CD14-positive monocyte (primary cell): Measurements from ENCODE around the gene ACVR1. TPM values are rescaled to one million over a fixed set of nuclear protein-coding genes. Genes with fewer than 3 reads are reported as not detected.

Experiments used
- DNase-seq, 3 donors: peaks; one replicate each; pipeline ENCODE4 v3.0.0-alpha.2; 2011 to 2022
- H2AFZ ChIP-seq: 2 replicates; pipeline ENCODE4 v1.6.0; 2012; ENCODE audit warnings: mild to moderate bottlenecking, low read depth, low read length, inconsistent platforms; ENCODE audit not compliant: insufficient read depth, poor library complexity, severe bottlenecking
- H3K27ac ChIP-seq, 2 donors: 1 replicate in 1 of 2; 2 replicates in 1 of 2; pipeline ENCODE4 v1.5.1; 2012 to 2013; ENCODE audit warnings: low read length in 2 of 2, control low read depth in 1 of 2, inconsistent platforms in 1 of 2, low read depth in 1 of 2, mild to moderate bottlenecking in 1 of 2
- H3K27me3 ChIP-seq, 2 donors: one replicate each; pipeline versions ENCODE4 v1.6.0 to v1.6.1; 2011 to 2013; ENCODE audit warnings: low read length in 2 of 2; ENCODE audit not compliant: control insufficient read depth in 2 of 2, insufficient read depth in 2 of 2
- H3K36me3 ChIP-seq, 2 donors: replicated peaks in 1 of 2; 1 replicate in 1 of 2; 2 replicates in 1 of 2; pipeline versions ENCODE4 v1.5.1 to v1.6.1; 2012 to 2013; ENCODE audit warnings: low read length in 2 of 2, control low read depth in 1 of 2, inconsistent platforms in 1 of 2, mild to moderate bottlenecking in 1 of 2; ENCODE audit not compliant: insufficient read depth in 2 of 2, control insufficient read depth in 1 of 2
- H3K4me1 ChIP-seq, 2 donors: 1 replicate in 1 of 2; 2 replicates in 1 of 2; pipeline versions ENCODE4 v1.5.1 to v1.6.1; 2012 to 2013; ENCODE audit warnings: low read length in 2 of 2, control low read depth in 1 of 2, inconsistent platforms in 1 of 2, mild to moderate bottlenecking in 1 of 2, moderate library complexity in 1 of 2; ENCODE audit not compliant: insufficient read depth in 2 of 2, control insufficient read depth in 1 of 2
- H3K4me2 ChIP-seq: replicated peaks from 2 replicates; pipeline ENCODE3; 2012; ENCODE audit warnings: low read length, moderate library complexity, mild to moderate bottlenecking; ENCODE audit not compliant: poor library complexity, severe bottlenecking; ENCODE audit errors: extremely low read depth
- H3K4me3 ChIP-seq, 3 experiments: fragments of 200-600 bp in 1 of 3; sonication (generic) in 1 of 3; replicated peaks in 1 of 3; 1 replicate in 2 of 3; 2 replicates in 1 of 3; pipeline ENCODE4 v1.5.1; 2011 to 2013; ENCODE audit warnings: low read length in 3 of 3, mild to moderate bottlenecking in 3 of 3, control low read depth in 2 of 3, low read depth in 2 of 3, inconsistent platforms in 1 of 3, moderate library complexity in 1 of 3
- H3K79me2 ChIP-seq: 2 replicates; pipeline ENCODE4 v1.6.0; 2012; ENCODE audit warnings: mild to moderate bottlenecking, control low read depth, inconsistent platforms, low read length, moderate library complexity; ENCODE audit not compliant: insufficient read depth
- H3K9ac ChIP-seq: 2 replicates; pipeline ENCODE4 v1.6.0; 2017; ENCODE audit warnings: low read length, mild to moderate bottlenecking; ENCODE audit not compliant: insufficient read depth, poor library complexity, severe bottlenecking
- H3K9me3 ChIP-seq, 2 donors: replicated peaks in 1 of 2; 1 replicate in 1 of 2; 2 replicates in 1 of 2; pipeline versions ENCODE4 v1.5.1 to v1.6.1; 2012 to 2013; ENCODE audit warnings: low read length in 2 of 2, control low read depth in 1 of 2; ENCODE audit not compliant: control insufficient read depth in 1 of 2, insufficient read depth in 1 of 2
- H4K20me1 ChIP-seq: 2 replicates; pipeline ENCODE4 v1.6.0; 2012; ENCODE audit warnings: mild to moderate bottlenecking, low read length, control low read depth, moderate library complexity; ENCODE audit not compliant: insufficient read depth
- H3K27ac Mint-ChIP-seq, 7 donors: one replicate each; pipeline ENCODE4 v1.8.0; 2020; ENCODE audit warnings: mild to moderate bottlenecking in 7 of 7, mixed read lengths in 7 of 7, moderate library complexity in 6 of 7, inconsistent platforms in 2 of 7
- H3K27me3 Mint-ChIP-seq, 3 donors: one replicate each; pipeline ENCODE4 v1.8.0; 2021 to 2022; ENCODE audit warnings: low read depth in 3 of 3, mild to moderate bottlenecking in 3 of 3, mixed read lengths in 3 of 3, moderate library complexity in 3 of 3, inconsistent platforms in 1 of 3
- H3K36me3 Mint-ChIP-seq, 2 donors: one replicate each; pipeline ENCODE4 v1.8.0; 2020; ENCODE audit warnings: mixed read lengths in 2 of 2, inconsistent platforms in 1 of 2, mild to moderate bottlenecking in 1 of 2
- H3K4me1 Mint-ChIP-seq: one replicate; pipeline ENCODE4 v1.8.0; 2020; ENCODE audit warnings: mild to moderate bottlenecking, mixed read lengths
- H3K4me3 Mint-ChIP-seq, 2 donors: one replicate each; pipeline ENCODE4 v1.8.0; 2020; ENCODE audit warnings: mild to moderate bottlenecking in 2 of 2, mixed read lengths in 2 of 2, moderate library complexity in 1 of 2
- H3K9me3 Mint-ChIP-seq, 7 donors: one replicate each; pipeline ENCODE4 v1.8.0; 2020 to 2022; ENCODE audit warnings: mixed read lengths in 7 of 7, mild to moderate bottlenecking in 6 of 7, moderate library complexity in 6 of 7, inconsistent platforms in 2 of 7
- WGBS: methylation state at CpG from one replicate; pipeline ENCODE4 v1.1.5; 2013; ENCODE audit warnings: missing lambda C conversion rate; ENCODE audit not compliant: insufficient coverage; 5-methylcytosine and 5-hydroxymethylcytosine counted together
- intact Hi-C, 2 donors: fragments of 100-400 bp; cut with micrococcal nuclease; formaldehyde crosslinking; loops; one replicate each; pipeline versions ENCODE4 v1.15.0 to v1.15.1; 2023
- polyA plus RNA-seq, 3 donors: library from polyadenylated mRNA; depleted of rRNA in 1 of 3; unstranded in 2 of 3; stranded (reverse) in 1 of 3; fragments of 300-500 nt in 2 of 3; fragments of >200 nt in 1 of 3; fragmentation: Illumina TruSeq in 2 of 3; gene quantifications; 1 replicate in 2 of 3; 2 replicates in 1 of 3; pipeline ENCODE4 v1.2.3, GENCODE V29; 2012 to 2021
- TF ChIP-seq, protein P1 (sequence below): fragments of 200-600 bp; IDR thresholded peaks from one replicate; pipeline ENCODE4 v1.8.0; 2022; ENCODE audit warnings: antibody characterized with exemption, mild to moderate bottlenecking

The ACVR1 gene
- polyA plus RNA-seq, 3 donors = 2.8 to 13.4 (median 4.9) TPM

DNA sequence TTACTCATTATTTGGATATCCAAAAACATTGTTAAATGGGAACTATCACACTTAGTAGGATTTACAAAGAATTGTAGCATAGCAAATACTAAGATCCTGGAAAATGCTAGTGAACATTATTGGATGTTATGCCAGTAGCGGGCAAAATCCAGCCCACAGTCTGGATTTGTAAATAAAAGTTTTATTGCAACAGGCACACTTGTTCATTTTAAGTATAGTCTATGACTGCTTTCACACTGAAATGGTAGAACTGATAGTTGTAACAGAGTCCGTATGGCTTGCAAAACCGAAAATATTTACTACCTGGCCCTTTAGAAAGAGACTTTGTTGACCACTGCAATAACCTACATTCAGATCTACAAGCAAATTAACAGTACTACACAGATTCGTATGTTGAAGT lies 53.6 kb downstream of the ACVR1 start:
- Mint-ChIP-seq H3K4me3 (no peak overlapping the region), H3K9me3 (peaks cover 0 to 6% (median 2%) of the 10 kb centered on the region in 7 donors), H3K36me3 (peaks cover 27% of the 10 kb centered on the region in 2 donors), H3K4me1 (no peaks in the 10 kb centered on the region), H3K27me3 (peaks cover 0 to 2% (median 0%) of the 10 kb centered on the region in 3 donors), H3K27ac (no peak overlapping the region)
- no peak for DNase-seq
- no CpG with 5 or more reads among the region's 4 CpGs for WGBS
- Histone ChIP-seq H4K20me1 (no peaks in the 10 kb centered on the region), H3K4me2 (no peak overlapping the region), H3K27me3 (no peaks in the 10 kb centered on the region), H3K36me3 (peaks cover 8 to 33% of the 10 kb centered on the region in 2 donors), H3K27ac (no peak overlapping the region), H3K9me3 (no peaks in the 10 kb centered on the region), H2AFZ (no peak overlapping the region), H3K9ac (no peak overlapping the region), H3K4me1 (no peaks in the 10 kb centered on the region), H3K79me2 (no peaks in the 10 kb centered on the region), H3K4me3 (no peak overlapping the region)
- intact Hi-C loops = no loop called here
- TF ChIP-seq, protein P1, sequence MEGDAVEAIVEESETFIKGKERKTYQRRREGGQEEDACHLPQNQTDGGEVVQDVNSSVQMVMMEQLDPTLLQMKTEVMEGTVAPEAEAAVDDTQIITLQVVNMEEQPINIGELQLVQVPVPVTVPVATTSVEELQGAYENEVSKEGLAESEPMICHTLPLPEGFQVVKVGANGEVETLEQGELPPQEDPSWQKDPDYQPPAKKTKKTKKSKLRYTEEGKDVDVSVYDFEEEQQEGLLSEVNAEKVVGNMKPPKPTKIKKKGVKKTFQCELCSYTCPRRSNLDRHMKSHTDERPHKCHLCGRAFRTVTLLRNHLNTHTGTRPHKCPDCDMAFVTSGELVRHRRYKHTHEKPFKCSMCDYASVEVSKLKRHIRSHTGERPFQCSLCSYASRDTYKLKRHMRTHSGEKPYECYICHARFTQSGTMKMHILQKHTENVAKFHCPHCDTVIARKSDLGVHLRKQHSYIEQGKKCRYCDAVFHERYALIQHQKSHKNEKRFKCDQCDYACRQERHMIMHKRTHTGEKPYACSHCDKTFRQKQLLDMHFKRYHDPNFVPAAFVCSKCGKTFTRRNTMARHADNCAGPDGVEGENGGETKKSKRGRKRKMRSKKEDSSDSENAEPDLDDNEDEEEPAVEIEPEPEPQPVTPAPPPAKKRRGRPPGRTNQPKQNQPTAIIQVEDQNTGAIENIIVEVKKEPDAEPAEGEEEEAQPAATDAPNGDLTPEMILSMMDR = no peak

DNA sequence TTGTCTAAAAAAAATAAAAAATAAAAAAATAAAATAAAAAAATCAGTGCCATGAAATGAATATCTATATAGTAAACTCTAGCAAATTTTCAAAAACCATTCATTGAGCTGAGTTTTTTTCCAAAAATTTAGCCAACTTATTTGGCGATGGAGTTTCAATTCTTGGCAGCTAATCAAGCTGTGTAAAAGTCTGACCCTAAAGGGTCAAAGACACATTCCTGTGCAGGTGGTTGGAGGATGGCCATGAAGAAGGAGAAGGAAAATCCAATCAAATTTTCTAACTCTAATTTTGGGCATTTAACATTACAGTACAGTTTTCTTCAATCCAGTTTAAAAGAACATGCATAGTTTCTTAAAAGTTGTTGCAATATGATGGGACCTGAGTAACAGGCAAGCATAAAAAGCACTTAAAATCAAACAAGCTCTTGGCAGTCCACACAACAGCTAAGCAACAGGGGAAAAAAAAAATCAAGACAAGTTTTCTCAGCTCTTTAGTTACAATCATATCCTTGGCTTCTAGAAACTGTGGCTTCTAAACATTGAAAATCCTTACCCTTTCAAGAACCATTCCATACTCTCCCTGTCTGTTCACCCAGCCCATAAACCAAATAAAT lies 54.5 kb downstream of the ACVR1 start:
- TF ChIP-seq, protein P1 = no peak
- no peaks in the 10 kb centered on the region for H3K4me1 ChIP-seq
- no peak overlapping the region for H3K4me3 ChIP-seq
- H3K27me3 Mint-ChIP-seq = peaks cover 0 to 2% (median 0%) of the 10 kb centered on the region in 3 donors
- H3K4me3 Mint-ChIP-seq = no peak overlapping the region
- intact Hi-C loops = no loop called here
- H2AFZ ChIP-seq = no peak overlapping the region
- peaks cover 12 to 42% of the 10 kb centered on the region in 2 donors for H3K36me3 ChIP-seq
- no peaks in the 10 kb centered on the region for H3K79me2 ChIP-seq
- no peak overlapping the region for H3K4me2 ChIP-seq
- H3K9ac ChIP-seq = no peak overlapping the region
- H4K20me1 ChIP-seq = no peaks in the 10 kb centered on the region
- H3K4me1 Mint-ChIP-seq = no peaks in the 10 kb centered on the region
- no peaks in the 10 kb centered on the region for H3K27me3 ChIP-seq
- peaks cover 36% of the 10 kb centered on the region in 2 donors for H3K36me3 Mint-ChIP-seq
- H3K27ac Mint-ChIP-seq = no peak overlapping the region
- H3K9me3 Mint-ChIP-seq = peaks cover 0 to 6% (median 2%) of the 10 kb centered on the region in 7 donors
- no CpG with 5 or more reads among the region's 1 CpG for WGBS
- H3K9me3 ChIP-seq = no peaks in the 10 kb centered on the region
- H3K27ac ChIP-seq = no peak overlapping the region
- DNase-seq = no peak
